ENCODE data around the gene TSC22D3.
"Not testable (repeated sequence)": the region's sequence is repeated elsewhere in the genome, so short reads cannot be mapped to it uniquely, and the experiment has no call there.

TSC22D3 gene

DNA sequence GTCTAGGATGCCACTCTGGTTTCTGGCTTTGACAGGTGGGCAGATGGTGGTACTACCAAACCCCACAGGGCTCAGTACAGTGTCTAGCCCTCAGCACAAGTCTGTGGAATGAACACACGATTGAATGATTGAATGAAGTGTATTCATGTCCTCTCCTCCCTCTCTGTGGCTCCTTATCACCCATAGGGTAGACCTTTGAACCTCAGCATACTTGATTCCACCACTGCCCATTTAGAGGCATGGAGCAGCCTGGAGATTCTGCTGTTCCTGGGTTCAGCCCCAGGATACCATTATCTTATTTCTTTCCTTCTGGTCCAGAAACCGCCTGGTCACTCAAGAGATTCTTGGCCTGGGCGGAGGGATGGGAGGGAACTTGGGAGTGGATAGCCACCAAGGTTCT lies 93.3 kb downstream of the TSC22D3 start:
- DNase-seq (ENCODE audit: low spot score) = no peak

DNA sequence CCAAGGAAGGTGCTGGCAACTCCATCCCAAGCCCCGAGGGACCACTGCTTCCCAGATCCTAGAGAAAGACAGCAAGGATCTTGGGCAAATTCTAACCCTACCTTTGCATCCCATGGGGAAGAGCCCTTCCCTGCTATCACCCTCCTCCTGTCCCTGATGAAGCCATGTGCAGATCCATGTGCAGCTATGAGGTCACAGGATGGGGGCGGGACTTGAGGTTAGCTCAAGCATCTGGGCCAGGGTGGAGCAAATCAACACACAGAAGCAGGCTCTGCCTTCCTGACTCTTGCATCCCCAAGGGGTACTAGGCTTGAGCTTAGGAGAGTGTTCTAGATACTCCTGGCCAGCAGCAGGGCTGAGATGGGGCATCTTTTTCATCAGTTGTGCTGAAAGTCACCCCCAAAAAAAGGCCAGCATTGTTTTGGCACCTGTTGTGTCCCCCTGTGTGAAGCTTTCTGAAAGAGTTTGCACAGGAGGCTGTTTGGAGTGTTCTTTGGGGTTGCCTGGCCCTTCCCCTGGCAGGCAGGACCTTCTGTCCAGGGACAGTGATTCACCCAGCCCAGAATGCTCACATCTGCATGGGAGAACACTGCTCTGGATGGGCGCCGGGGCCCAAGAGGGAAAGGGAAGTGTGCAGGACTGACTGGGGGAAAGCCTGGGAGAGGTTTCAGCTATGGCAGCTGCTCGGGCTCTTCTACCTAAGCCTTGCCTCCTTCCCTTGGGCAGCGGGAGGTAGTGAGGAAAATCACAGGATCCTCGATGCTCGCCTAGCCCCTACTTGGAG lies 96.4 kb downstream of the TSC22D3 start:
- DNase-seq (ENCODE audit: low spot score) = peak; percentile 26

DNA sequence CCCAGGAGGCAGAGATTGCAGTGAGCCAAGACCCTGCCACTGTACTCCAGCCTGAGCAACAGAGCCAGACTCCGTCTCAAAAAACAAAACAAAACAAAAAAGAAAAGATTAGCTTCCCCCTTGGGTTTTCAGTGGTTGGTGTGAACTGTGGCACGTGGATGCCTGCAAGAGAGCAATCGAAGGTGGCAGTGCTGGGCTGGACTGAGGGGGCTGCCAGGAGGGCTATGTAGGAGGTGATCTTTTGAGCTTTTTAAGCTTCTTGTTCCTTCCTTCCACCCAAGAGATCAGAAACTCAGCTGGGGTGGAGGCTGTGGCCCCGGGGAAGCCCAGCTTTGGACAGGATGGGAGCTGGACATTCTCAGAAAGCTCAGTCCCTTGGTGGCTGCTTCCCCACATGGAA lies 97.7 kb downstream of the TSC22D3 start:
- DNase-seq (ENCODE audit: low spot score) = no peak

DNA sequence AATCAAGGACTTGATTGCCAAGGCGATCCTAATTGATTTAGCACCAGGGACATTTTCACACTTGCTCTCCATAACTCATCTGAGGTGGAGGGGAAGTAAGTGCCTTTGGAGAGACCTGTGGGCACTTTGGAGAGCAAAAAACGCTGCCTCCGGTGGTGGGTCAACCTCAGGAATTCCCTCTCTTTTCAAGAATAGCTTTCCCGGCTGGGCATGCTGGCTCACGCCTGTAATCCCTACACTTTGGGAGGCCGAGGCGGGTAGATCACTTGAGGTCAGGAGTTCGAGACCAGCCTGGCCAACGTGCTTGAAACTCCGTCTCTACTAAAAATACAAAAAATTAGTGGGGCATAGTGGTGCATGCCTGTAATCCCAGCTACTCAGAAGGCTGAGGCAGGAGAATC lies 98.1 kb downstream of the TSC22D3 start:
- DNase-seq (ENCODE audit: low spot score) = no peak

DNA sequence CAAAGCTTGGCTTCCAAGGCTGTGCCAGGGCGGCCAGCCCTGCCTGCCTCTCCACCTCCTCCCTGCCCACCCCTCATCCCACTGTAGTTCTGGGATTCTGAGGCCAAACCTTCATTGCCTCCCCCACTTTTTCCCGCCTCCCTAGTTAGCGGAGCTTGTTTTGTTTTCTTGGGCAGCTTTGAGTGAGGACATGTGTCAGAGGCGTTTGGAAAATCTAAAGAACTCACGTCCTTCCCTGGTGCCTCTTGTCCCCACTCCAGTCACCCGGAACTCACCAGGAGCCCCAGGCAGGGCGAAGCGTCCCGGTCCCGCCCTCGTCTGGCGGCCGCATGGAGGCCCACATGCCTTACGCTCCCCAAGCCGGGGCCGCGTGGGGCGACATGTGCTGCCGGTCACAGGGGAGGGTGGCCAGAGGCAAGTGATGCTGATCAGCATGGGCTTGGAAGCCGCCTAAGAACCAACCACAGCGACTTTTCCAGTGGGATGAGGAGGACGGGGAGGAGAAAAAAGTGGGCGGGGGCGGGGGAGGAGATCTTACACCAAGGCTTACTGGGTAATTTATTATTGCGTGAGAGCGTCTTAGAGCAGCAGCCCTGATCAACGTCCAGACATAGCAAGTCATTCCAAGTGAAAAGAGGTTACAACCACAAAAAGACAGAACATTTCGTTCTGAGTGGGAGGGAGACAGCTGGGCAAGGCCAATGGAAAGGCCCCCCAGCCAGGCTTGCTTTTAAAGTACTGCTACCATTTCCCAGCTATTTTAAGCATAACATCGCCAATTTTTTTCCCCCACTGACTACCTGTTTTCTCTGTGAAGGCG lies 98.8 kb downstream of the TSC22D3 start:
- peak; percentile 51 for DNase-seq (ENCODE audit: low spot score)

DNA sequence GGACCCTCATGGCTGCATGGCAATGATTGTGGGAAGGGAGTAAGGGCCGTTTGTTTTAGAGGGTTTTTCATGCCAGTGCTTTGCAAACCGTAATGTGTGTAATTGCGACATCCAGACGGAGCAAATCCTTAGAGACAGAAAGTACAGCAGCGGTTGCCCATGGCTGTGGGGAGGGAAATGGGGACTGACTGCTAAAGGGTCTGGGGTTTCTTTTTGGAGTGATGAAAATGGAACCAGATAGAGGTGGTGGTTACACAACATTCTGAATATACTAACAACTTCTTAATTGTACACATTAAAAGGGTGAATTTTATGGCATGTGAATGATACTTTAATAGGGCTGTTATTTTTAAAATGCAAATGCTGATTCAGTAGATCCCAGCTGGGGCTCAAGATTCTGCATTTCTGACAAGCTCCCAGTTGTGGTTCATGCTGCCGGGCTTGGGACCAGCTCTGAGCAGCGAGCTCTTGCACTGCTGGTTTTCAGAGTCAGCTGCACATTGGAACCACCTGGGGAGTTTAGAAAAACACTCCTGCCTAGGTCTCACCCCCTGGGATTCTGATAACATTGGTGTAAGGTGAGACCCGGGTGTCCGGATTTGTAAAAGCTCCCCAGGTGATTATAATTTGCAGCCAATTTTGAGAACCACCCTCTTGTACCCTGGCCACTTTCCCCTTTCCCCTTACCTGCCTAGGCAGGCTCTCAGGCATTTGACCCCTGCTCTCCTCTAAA lies 99.6 kb downstream of the TSC22D3 start:
- DNase-seq (ENCODE audit: low spot score) = no peak

DNA sequence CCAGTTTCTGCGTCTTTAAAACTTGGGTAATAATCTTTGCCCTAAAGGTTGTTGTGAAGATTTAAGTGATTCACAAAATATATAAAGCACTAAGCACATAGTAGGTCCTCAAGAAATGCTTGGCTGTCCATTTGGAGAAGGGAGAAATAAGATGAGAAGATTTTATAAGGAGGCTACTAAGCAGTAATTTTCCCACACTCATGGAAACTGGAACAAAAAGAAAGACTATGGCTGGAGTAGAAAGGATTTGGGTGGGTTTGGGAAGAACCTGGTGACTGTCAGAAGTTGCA lies 100.3 kb downstream of the TSC22D3 start:
- DNase-seq (ENCODE audit: low spot score) = no peak

DNA sequence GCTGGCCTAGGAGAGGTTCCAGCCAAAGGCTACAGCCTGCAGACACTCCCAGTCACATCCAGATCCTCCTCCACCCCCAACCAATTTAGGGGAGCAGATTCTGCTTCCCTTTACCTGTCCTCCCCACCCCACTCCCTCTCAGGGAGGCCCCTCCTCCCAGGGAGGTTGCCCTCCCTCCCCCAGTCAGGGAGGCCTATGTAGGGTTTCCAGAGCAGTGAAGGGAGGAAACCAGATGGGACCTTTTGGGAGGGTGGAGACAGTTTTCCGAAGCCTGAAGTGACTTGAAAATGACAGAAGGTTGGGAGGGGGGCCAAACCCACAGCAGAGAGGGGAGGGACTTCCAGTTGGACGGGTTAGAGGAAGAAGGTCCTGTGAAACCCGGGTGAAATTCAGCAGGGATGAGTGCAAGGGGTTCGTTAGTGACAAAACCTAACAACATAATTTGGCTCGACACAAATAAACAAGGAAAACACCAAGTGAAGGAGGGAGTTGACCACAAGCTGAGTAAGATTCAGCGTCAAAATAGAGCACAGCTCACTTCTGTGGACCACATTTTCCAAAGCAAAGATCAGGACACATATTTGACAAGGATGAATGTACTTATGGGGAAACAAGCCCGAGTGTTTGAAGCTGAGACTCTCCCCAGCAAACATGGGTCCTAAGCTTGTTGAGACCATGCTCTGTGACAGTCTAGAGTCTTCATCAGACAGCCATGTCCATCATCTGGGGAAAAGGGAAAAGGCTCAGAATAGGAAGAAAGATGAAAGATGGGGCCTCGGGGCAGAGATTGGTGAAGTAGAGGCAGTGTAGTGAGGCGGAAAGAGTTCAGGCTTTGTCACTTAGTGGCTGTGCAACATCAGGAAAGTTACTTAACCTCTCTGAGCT lies 100.9 kb downstream of the TSC22D3 start:
- DNase-seq (ENCODE audit: low spot score) = no peak

DNA sequence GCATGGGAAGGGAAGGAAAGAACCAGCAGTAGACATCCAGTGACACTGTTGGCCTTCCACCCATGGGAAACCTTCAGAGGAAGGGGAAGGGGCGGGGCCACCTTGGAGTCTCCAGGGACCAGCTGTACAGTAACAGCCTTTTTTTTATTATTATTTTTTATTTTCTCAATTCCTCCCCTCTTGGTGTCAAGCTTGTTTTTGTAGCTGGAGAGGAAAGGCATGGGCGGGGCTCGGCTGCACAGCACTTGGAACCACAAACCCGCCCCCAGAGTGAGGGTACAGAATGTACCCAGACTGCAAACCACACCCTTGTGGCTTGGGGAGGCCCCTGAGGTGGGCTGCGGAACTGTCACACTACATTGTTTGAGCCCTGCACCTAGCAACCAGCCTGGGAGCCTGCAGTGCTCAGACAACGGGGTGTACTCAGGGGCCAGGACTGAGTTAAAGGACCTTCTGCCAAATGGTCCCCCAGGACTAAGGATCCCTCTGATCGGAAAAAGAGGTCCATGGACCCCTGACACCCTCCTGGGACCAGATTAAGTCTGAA lies 101.6 kb downstream of the TSC22D3 start:
- no peak for DNase-seq (ENCODE audit: low spot score)

DNA sequence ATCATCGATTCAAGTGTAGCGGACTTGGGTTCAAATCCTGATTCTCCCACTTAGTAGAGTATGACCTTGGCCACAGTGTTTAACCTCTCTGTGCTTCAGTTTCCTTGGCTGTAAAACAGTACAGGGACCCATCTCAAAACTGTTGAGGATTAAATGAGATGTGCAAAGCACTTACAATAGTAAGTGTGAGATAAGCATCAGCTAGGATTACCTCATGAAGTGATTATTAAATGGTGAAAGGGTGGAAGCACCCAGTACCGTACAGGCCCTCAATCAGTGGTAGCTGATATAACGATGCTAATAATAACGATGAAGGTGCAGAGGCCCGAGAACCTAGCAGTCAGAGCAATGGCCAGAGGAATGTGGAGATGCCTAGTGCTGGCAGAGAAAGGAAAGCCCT lies 102.2 kb downstream of the TSC22D3 start:
- no peak for DNase-seq (ENCODE audit: low spot score)

DNA sequence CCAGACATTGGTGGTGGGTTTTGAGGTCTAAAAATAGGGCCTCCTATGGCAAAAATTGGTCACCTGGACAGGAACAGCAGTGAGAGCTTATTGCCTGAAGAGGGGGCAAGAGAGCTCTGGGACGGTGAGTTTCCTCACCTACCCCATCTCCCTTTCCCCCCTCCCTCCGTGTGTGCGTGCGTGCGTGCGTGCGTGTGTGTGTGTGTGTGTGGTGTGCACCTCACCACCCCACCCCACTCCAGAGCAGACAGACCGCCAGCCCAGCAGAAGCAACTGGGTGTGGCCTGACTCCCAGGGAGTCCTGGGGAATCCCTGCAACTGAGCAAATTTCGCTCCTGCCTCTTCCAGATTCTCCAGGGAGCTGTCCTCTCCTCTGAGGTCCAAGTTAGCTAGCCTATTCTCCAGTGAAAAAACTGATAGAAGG lies 102.6 kb downstream of the TSC22D3 start:
- peak; percentile 33 for DNase-seq (ENCODE audit: low spot score)

DNA sequence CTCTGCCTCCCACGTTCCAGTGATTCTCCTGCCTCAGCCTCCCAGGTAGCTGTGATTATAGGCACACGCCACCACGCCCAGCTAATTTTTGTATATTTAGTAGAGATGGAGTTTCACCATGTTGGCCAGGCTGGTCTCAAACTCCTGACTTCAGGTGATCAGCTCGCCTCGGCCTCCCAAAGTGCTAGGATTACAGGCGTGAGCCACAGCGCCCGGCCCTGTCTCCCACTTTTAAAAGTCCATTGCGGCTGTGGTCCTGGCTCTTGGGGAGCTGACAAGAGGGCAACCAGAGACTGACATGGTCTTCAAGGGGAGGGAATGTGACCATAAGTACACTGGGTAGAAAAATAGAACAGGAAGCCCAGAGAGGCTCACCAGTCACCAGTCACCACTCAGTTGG lies 104.3 kb downstream of the TSC22D3 start:
- not testable (repeated sequence) for DNase-seq (ENCODE audit: low spot score)

DNA sequence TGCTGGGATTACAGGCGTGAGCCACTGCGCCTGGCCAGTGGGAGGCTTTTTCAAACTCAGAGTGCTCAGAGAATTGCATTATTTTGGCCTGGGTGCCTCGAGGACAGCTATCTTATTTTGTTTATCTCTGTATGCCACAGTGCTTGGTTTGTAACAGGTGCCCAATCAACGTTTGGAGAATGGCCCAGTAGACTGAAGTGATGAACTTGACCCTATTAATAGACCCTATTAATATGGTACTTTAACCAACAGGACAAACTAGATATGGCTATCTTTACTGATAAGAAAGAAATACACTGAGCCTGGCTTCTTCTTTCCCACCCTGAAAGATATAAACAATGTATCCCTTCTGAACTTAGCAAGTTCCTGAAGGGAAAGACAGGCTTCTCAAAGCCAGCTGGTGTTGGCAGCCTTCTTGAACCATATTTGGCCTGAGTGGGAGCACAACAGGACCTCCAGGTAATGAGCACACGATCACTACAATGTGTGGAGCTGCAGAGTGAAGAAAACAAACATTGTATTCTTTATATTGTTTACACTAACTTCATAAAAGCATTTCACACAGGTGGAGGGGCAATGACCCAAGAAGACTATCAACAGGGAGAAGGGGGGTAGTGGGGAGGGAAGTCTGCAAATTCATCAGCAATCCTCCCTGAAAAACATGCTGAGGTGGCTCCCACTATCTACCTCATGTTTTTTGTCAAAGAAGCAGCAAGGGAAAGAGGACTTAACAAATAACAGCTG lies 105.5 kb downstream of the TSC22D3 start:
- no peak for DNase-seq (ENCODE audit: low spot score)

DNA sequence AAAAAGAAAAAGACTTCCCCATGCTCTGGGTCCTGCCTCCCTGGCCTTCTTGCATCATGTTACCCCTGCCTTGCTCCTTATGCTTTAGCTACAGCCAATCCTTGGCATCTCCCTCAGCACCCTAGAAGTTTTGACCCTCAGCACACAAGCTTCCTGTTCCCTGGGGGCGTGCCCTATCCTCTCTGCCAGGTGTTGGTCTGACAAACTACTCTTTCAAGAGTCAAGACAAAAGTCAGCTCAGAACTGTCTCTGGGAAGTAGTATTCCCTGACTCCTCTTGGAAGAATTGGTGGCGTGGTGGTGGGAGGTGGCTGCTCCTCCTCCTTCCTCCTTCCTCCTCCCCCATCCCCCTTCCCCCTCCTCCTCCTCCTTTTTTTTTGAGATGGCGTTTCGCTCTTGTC lies 106.3 kb downstream of the TSC22D3 start:
- no peak for DNase-seq (ENCODE audit: low spot score)

DNA sequence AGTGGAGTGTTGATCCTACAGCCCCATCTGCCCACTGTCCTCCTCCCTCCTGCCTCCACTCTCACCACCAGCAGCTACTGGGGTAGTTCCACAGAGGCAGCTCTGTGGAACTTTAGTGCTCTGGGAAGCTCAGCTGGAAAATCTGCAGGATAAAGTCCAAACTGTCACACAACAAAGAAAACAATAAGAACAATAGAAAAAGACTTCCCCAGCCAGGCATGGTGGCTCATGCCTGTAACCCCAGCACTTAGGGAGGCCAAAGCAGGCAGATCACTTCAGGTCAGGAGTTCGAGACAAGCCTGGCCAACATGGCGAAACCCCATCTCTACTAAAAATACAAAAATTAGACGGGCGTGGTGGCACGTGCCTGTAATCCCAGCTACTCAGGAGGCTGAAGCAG lies 106.9 kb downstream of the TSC22D3 start:
- not testable (repeated sequence) for DNase-seq (ENCODE audit: low spot score)

DNA sequence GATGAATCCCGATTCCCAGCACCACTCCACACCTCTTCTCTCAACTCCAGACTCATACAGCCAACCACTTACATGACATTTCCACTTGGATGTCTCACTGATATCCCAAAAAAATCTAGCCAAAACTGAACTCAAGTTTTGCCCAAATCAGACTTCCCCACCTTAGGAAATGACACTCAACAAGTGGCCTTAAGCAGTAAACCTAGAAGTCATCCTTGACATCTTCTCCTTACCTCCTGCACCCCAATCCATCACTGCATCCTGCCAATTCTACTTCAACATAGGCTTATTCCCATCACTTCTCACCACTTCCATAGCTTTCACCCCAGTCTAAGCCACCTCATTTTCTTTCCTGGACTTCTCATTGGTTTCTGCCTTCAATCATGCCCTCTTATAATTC lies 108.2 kb downstream of the TSC22D3 start:
- no peak for DNase-seq (ENCODE audit: low spot score)

DNA sequence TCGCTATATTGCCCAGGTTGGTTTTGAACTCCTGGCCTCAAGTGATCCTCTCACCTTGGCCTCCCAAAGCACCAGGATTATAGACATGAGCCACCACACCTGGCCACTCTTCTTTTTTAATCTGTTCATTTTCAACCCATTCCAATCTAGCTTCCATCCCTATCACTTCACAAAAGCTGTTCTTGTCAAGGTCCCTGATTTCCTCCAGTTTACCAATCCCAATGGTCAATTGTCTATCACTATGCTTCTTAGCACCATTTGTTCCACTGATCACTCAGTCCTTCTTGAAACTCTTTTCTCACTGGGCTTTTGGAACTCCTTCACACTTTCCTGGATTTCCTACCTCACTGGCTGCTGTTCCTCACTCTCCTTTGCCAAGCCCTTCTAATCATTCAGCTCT lies 108.7 kb downstream of the TSC22D3 start:
- no peak for DNase-seq (ENCODE audit: low spot score)
